Lung (tissue), 12 donors: ENCODE results near the gene CLPX. TPM values are rescaled to one million over a fixed set of nuclear protein-coding genes. Genes with fewer than 3 reads are reported as not detected.

Experiments
- ATAC-seq: fragments of 200-7000 bp; cut with Tn5 transposase; one replicate; pipeline ENCODE4 v1.9.1; 2020; ENCODE audit warnings: moderate number of reproducible peaks; ENCODE audit not compliant: insufficient read depth, low FRiP score
- DNase-seq, 3 donors: peaks; one replicate each; pipeline ENCODE4 v3.0.0-alpha.2; 2013 to 2017
- H3K27ac ChIP-seq, 2 donors: one replicate each; pipeline ENCODE4 v1.5.1; 2013; ENCODE audit warnings: mild to moderate bottlenecking in 2 of 2, moderate library complexity in 2 of 2, control low read depth in 1 of 2, inconsistent platforms in 1 of 2, low read depth in 1 of 2, low read length in 1 of 2
- H3K27me3 ChIP-seq, 3 donors: one replicate each; pipeline ENCODE4 v1.5.1; 2013; ENCODE audit warnings: low read length in 2 of 3; ENCODE audit not compliant: control insufficient read depth in 3 of 3, insufficient read depth in 3 of 3
- H3K36me3 ChIP-seq, 4 donors: one replicate each; pipeline ENCODE4 v1.5.1; 2013; ENCODE audit warnings: low read length in 4 of 4, mild to moderate bottlenecking in 1 of 4, moderate library complexity in 1 of 4; ENCODE audit not compliant: control insufficient read depth in 4 of 4, insufficient read depth in 4 of 4
- H3K4me1 ChIP-seq, 5 donors: one replicate each; pipeline ENCODE4 v1.5.1; 2013; ENCODE audit warnings: low read length in 5 of 5, mild to moderate bottlenecking in 2 of 5, moderate library complexity in 1 of 5; ENCODE audit not compliant: control insufficient read depth in 5 of 5, insufficient read depth in 5 of 5
- H3K4me3 ChIP-seq: one replicate; pipeline ENCODE4 v1.5.1; 2013; ENCODE audit warnings: mild to moderate bottlenecking, control low read depth, moderate library complexity
- H3K9ac ChIP-seq, 2 donors: one replicate each; pipeline ENCODE4 v1.5.1; 2013; ENCODE audit warnings: low read length in 2 of 2, control low read depth in 1 of 2; ENCODE audit not compliant: insufficient read depth in 1 of 2
- H3K9me3 ChIP-seq, 4 donors: one replicate each; pipeline ENCODE4 v1.5.1; 2013; ENCODE audit warnings: low read length in 3 of 4, mild to moderate bottlenecking in 1 of 4, moderate library complexity in 1 of 4; ENCODE audit not compliant: control insufficient read depth in 4 of 4, insufficient read depth in 3 of 4
- CTCF ChIP-seq: IDR thresholded peaks from 2 replicates; pipeline ENCODE4 v1.5.1; 2012; ENCODE audit warnings: mild to moderate bottlenecking; ENCODE audit errors: control extremely low read depth, extremely low read depth
- WGBS, 2 donors: extraction: QIAGEN DNeasy Blood & Tissue Kit; methylation state at CpG; one replicate each; pipeline ENCODE4 v1.1.7; 2013; 5-methylcytosine and 5-hydroxymethylcytosine counted together
- polyA plus RNA-seq, 2 donors: library from polyadenylated mRNA; stranded (reverse); fragments of 200-250 nt; gene quantifications; one replicate each; pipeline ENCODE4 v1.2.1, GENCODE V29; 2013
- total RNA-seq, 2 donors: library from RNA; depleted of rRNA in 1 of 2; stranded (reverse); fragments of >200 nt in 1 of 2; gene quantifications; one replicate each; pipeline ENCODE4 v1.2.1, GENCODE V29; 2014 to 2021
- donor health status: control.
- donor health status: control.
- donor health status: Bipolar disorder and iron deficiency.
- donor health status: healthy.
- donor health status: DM: yes; HTN: yes; CAD: no.

Gene CLPX
- total and polyA plus RNA-seq, 4 donors, result 11.2 to 93.6 (median 31.3) TPM

- Histone ChIP-seq H3K9ac (no peak overlapping the region), H3K27ac (no peak overlapping the region), H3K9me3 (no peaks in the 10 kb centered on the region), H3K36me3 (peaks cover 7 to 39% (median 14%) of the 10 kb centered on the region in 4 donors), H3K27me3 (no peaks in the 10 kb centered on the region), H3K4me1 (no peaks in the 10 kb centered on the region), H3K4me3 (no peak overlapping the region)
- no peak for ATAC-seq
- no peak for DNase-seq
- TF ChIP-seq CTCF, result no peak
- WGBS, 2 donors, result 92 to 93% methylated on average over 4 of the region's 4 CpGs
These were observed 22.1 kb downstream of the CLPX start for GRCh38 chr15:65163041-65163440.

- DNase-seq, result no peak
- Histone ChIP-seq H3K4me1 (no peaks in the 10 kb centered on the region), H3K9ac (no peak overlapping the region), H3K36me3 (peaks cover 10 to 59% (median 35%) of the 10 kb centered on the region in 4 donors), H3K4me3 (no peak overlapping the region), H3K27ac (no peak overlapping the region), H3K27me3 (no peaks in the 10 kb centered on the region), H3K9me3 (no peaks in the 10 kb centered on the region)
- WGBS, 2 donors, result 70 to 76% methylated on average over 5 of the region's 5 CpGs
- no peak for ATAC-seq
- TF ChIP-seq CTCF, result no peak
These were observed 28.4 kb downstream of the CLPX start for GRCh38 chr15:65156692-65157091.

GRCh38 chr15:65154720-65155119 is 30.4 kb downstream of the CLPX start:
- ATAC-seq (no peak), DNase-seq (no peak)
- no peak overlapping the region for H3K27ac ChIP-seq
- no peaks in the 10 kb centered on the region for H3K9me3 ChIP-seq
- no peaks in the 10 kb centered on the region for H3K4me1 ChIP-seq
- H3K36me3 ChIP-seq, result peaks cover 12 to 54% (median 37%) of the 10 kb centered on the region in 4 donors
- H3K9ac ChIP-seq, result no peak overlapping the region
- no peak for TF ChIP-seq CTCF
- H3K4me3 ChIP-seq, result no peak overlapping the region
- no peaks in the 10 kb centered on the region for H3K27me3 ChIP-seq
- 87 to 90% methylated on average over 6 of the region's 6 CpGs for WGBS, 2 donors

- DNase-seq, result no peak
- no peak overlapping the region for H3K27ac ChIP-seq
- no peak overlapping the region for H3K4me3 ChIP-seq
- 84 to 87% methylated on average over 3 of the region's 3 CpGs for WGBS, 2 donors
- no peak for TF ChIP-seq CTCF
- H3K9me3 ChIP-seq, result no peaks in the 10 kb centered on the region
- ATAC-seq, result no peak
- no peak overlapping the region for H3K9ac ChIP-seq
- H3K27me3 ChIP-seq, result no peaks in the 10 kb centered on the region
- H3K36me3 ChIP-seq, result peaks cover 3 to 11% (median 6%) of the 10 kb centered on the region in 4 donors
- no peaks in the 10 kb centered on the region for H3K4me1 ChIP-seq
These were observed 37.2 kb downstream of the CLPX start for GRCh38 chr15:65147902-65148301.
